GM21529 (cell line): ENCODE data around the gene DTWD2.
"Not testable (repeated sequence)": the region's sequence is repeated elsewhere in the genome, so short reads cannot be mapped to it uniquely, and the experiment has no call there.

ENCODE experiments used
- ATAC-seq: cut with Tn5 transposase; IDR thresholded peaks from one replicate; pipeline ENCODE4 v1.9.1; 2021; ENCODE audit not compliant: unreplicated experiment

The DTWD2 gene

GRCh38 chr5:118882666-118883065 is 105.7 kb downstream of the DTWD2 start:
- ATAC-seq, result no peak

GRCh38 chr5:118876852-118877251 is 111.5 kb downstream of the DTWD2 start:
- not testable (repeated sequence) for ATAC-seq

- ATAC-seq, result no peak
Observed at GRCh38 chr5:118875131-118875530, 113.2 kb downstream of the DTWD2 start.

GRCh38 chr5:118873417-118873816 is 114.9 kb downstream of the DTWD2 start:
- ATAC-seq, result no peak

GRCh38 chr5:118863345-118863744 is 125.0 kb downstream of the DTWD2 start:
- ATAC-seq, result no peak

GRCh38 chr5:118862596-118862995 is 125.8 kb downstream of the DTWD2 start:
- ATAC-seq, result no peak

- no peak for ATAC-seq
Observed at GRCh38 chr5:118857700-118858099, 130.6 kb downstream of the DTWD2 start.

- ATAC-seq, result no peak
Observed at GRCh38 chr5:118854819-118855218, 133.5 kb downstream of the DTWD2 start.

GRCh38 chr5:118851785-118852184 is 136.6 kb downstream of the DTWD2 start:
- not testable (repeated sequence) for ATAC-seq

GRCh38 chr5:118849507-118849906 is 138.8 kb downstream of the DTWD2 start:
- ATAC-seq, result not testable (repeated sequence)

- no peak for ATAC-seq
Observed at GRCh38 chr5:118844351-118844750, 144.0 kb downstream of the DTWD2 start.

GRCh38 chr5:118834710-118835109 is 153.6 kb downstream of the DTWD2 start:
- no peak for ATAC-seq

- no peak for ATAC-seq
Observed at GRCh38 chr5:118832974-118833373, 155.4 kb downstream of the DTWD2 start.

GRCh38 chr5:118825226-118825625 is 163.1 kb downstream of the DTWD2 start:
- ATAC-seq, result no peak

GRCh38 chr5:118818604-118819003 is 169.7 kb downstream of the DTWD2 start:
- ATAC-seq, result peak; percentile 76

GRCh38 chr5:118808441-118808840 is 179.9 kb downstream of the DTWD2 start:
- no peak for ATAC-seq

GRCh38 chr5:118806571-118806970 is 181.8 kb downstream of the DTWD2 start:
- no peak for ATAC-seq

GRCh38 chr5:118802335-118802734 is 186.0 kb downstream of the DTWD2 start:
- ATAC-seq, result no peak

- no peak for ATAC-seq
Observed at GRCh38 chr5:118796081-118796480, 192.3 kb downstream of the DTWD2 start.

- no peak for ATAC-seq
Observed at GRCh38 chr5:118794281-118794680, 194.1 kb downstream of the DTWD2 start.

- ATAC-seq, result no peak
Observed at GRCh38 chr5:118793652-118794051, 194.7 kb downstream of the DTWD2 start.

GRCh38 chr5:118793091-118793490 is 195.3 kb downstream of the DTWD2 start:
- no peak for ATAC-seq

- peak; percentile 99 for ATAC-seq
Observed at GRCh38 chr5:118791926-118792734, 196.2 kb downstream of the DTWD2 start.
